Body of pancreas (tissue), 4 donors: ENCODE results near the gene PLOD1.

Source experiments
- CTCF ChIP-seq, 7 experiments: fragments of 450-650 bp in 4 of 7; fragments of 200-600 bp in 3 of 7; sonication (generic) in 3 of 7; IDR thresholded peaks; one replicate each; pipeline ENCODE4 v1.5.1; 2016 to 2019; ENCODE audit warnings: antibody characterized with exemption in 7 of 7
- POLR2A ChIP-seq, 3 donors: fragments of 450-650 bp; IDR thresholded peaks; one replicate each; pipeline ENCODE4 v1.6.1; 2016; ENCODE audit warnings: antibody characterized with exemption in 3 of 3, mild to moderate bottlenecking in 2 of 3

- TF ChIP-seq CTCF (IDR thresholded peaks at IDR 0.05): no peak
- TF ChIP-seq POLR2A (IDR thresholded peaks at IDR 0.05): no peak
Measured at GRCh38 chr1:11903210-11903609, 31.3 kb upstream of the PLOD1 start.
